ENCODE measurements around the gene EPB41L5. TPM values are rescaled to one million over a fixed set of nuclear protein-coding genes. Genes with fewer than 3 reads are reported as not detected.

The EPB41L5 gene
- total RNA-seq, 1 experiment from 2014 or later = 34.9 TPM

DNA sequence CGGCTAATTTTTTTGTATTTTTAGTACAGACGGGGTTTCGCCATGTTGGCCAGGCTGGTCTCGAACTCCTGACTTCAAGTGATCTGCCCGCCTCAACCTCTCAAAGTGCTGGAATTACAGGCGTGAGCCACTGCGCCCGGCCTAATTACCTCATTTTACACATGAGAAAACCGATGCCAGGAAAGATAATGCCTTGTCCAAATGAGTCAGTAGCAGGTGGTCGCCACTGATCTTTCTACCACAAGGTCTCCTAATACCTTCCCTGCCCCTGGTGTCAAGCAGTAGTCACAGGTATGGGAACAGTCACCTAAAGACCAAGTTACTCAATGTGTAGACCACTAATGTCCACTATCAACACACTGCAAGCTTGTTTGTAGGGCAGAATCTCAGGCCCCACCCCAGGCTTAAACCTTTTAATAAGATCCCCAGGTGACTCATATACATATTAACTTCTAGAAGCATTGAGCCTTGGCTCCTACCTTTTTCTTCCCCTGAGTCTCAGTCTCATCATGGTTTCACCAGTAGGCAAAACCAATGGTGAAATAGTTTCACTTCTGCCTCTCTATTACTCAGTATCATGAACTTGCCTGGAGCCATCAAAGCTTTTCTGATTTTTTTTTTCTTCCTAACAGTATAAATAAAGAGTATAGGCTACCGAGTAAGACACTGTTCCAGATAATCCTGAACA, 6.9 kb upstream of the EPB41L5 start:
- POLR2A ChIA-PET = no interaction called here
- CTCF ChIA-PET = no interaction called here
- Mint-ChIP-seq H3K27me3 (ENCODE audit: low read depth) (no peaks in the 10 kb centered on the region; the same call in none of the 2 replicates), H3K27ac (no peak overlapping the region), H3K9me3 (no peaks in the 10 kb centered on the region), H3K4me3 (no peak overlapping the region), H3K36me3 (no peaks in the 10 kb centered on the region), H3K4me1 (peaks cover 13% of the 10 kb centered on the region)
- no peak for DNase-seq (ENCODE audit: low spot score)
- TF ChIP-seq, protein P1, sequence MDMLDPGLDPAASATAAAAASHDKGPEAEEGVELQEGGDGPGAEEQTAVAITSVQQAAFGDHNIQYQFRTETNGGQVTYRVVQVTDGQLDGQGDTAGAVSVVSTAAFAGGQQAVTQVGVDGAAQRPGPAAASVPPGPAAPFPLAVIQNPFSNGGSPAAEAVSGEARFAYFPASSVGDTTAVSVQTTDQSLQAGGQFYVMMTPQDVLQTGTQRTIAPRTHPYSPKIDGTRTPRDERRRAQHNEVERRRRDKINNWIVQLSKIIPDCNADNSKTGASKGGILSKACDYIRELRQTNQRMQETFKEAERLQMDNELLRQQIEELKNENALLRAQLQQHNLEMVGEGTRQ (CRISPR knock-in tag; IDR thresholded peaks at IDR 0.05) = no peak
- TF ChIP-seq, protein P2, sequence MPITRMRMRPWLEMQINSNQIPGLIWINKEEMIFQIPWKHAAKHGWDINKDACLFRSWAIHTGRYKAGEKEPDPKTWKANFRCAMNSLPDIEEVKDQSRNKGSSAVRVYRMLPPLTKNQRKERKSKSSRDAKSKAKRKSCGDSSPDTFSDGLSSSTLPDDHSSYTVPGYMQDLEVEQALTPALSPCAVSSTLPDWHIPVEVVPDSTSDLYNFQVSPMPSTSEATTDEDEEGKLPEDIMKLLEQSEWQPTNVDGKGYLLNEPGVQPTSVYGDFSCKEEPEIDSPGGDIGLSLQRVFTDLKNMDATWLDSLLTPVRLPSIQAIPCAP (CRISPR knock-in tag; IDR thresholded peaks at IDR 0.05) = no peak
- TF ChIP-seq ZNF138 (CRISPR knock-in tag; conservative IDR thresholded peaks at IDR 0.05) (no peak), ZNF396 (CRISPR knock-in tag; IDR thresholded peaks at IDR 0.05; ENCODE audit: borderline replicate concordance) (no peak), OVOL2 (CRISPR knock-in tag; IDR thresholded peaks at IDR 0.05; ENCODE audit: borderline replicate concordance) (no peak), NR3C1 (CRISPR knock-in tag; conservative IDR thresholded peaks at IDR 0.05; ENCODE audit: low read depth) (no peak), TP53 (CRISPR knock-in tag; IDR thresholded peaks at IDR 0.05) (no peak), CREM (CRISPR knock-in tag; IDR thresholded peaks at IDR 0.05) (no peak), SOX15 (CRISPR knock-in tag; IDR thresholded peaks at IDR 0.05) (no peak), KAT7 (CRISPR knock-in tag; IDR thresholded peaks at IDR 0.05; ENCODE audit: borderline replicate concordance) (no peak), NFYB (CRISPR knock-in tag; conservative IDR thresholded peaks at IDR 0.05; ENCODE audit: low read depth) (no peak), SMAD3 (CRISPR knock-in tag; IDR thresholded peaks at IDR 0.05; ENCODE audit: borderline replicate concordance) (no peak), NFATC4 (CRISPR knock-in tag; IDR thresholded peaks at IDR 0.05) (no peak), GTF2I (CRISPR knock-in tag; conservative IDR thresholded peaks at IDR 0.05) (no peak), FOXJ3 (CRISPR knock-in tag; IDR thresholded peaks at IDR 0.05; ENCODE audit: borderline replicate concordance) (no peak)
- TF ChIP-seq, protein P3, sequence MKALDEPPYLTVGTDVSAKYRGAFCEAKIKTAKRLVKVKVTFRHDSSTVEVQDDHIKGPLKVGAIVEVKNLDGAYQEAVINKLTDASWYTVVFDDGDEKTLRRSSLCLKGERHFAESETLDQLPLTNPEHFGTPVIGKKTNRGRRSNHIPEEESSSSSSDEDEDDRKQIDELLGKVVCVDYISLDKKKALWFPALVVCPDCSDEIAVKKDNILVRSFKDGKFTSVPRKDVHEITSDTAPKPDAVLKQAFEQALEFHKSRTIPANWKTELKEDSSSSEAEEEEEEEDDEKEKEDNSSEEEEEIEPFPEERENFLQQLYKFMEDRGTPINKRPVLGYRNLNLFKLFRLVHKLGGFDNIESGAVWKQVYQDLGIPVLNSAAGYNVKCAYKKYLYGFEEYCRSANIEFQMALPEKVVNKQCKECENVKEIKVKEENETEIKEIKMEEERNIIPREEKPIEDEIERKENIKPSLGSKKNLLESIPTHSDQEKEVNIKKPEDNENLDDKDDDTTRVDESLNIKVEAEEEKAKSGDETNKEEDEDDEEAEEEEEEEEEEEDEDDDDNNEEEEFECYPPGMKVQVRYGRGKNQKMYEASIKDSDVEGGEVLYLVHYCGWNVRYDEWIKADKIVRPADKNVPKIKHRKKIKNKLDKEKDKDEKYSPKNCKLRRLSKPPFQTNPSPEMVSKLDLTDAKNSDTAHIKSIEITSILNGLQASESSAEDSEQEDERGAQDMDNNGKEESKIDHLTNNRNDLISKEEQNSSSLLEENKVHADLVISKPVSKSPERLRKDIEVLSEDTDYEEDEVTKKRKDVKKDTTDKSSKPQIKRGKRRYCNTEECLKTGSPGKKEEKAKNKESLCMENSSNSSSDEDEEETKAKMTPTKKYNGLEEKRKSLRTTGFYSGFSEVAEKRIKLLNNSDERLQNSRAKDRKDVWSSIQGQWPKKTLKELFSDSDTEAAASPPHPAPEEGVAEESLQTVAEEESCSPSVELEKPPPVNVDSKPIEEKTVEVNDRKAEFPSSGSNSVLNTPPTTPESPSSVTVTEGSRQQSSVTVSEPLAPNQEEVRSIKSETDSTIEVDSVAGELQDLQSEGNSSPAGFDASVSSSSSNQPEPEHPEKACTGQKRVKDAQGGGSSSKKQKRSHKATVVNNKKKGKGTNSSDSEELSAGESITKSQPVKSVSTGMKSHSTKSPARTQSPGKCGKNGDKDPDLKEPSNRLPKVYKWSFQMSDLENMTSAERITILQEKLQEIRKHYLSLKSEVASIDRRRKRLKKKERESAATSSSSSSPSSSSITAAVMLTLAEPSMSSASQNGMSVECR (CRISPR knock-in tag; IDR thresholded peaks at IDR 0.05; ENCODE audit: borderline replicate concordance) = no peak
- TF ChIP-seq, protein P4, sequence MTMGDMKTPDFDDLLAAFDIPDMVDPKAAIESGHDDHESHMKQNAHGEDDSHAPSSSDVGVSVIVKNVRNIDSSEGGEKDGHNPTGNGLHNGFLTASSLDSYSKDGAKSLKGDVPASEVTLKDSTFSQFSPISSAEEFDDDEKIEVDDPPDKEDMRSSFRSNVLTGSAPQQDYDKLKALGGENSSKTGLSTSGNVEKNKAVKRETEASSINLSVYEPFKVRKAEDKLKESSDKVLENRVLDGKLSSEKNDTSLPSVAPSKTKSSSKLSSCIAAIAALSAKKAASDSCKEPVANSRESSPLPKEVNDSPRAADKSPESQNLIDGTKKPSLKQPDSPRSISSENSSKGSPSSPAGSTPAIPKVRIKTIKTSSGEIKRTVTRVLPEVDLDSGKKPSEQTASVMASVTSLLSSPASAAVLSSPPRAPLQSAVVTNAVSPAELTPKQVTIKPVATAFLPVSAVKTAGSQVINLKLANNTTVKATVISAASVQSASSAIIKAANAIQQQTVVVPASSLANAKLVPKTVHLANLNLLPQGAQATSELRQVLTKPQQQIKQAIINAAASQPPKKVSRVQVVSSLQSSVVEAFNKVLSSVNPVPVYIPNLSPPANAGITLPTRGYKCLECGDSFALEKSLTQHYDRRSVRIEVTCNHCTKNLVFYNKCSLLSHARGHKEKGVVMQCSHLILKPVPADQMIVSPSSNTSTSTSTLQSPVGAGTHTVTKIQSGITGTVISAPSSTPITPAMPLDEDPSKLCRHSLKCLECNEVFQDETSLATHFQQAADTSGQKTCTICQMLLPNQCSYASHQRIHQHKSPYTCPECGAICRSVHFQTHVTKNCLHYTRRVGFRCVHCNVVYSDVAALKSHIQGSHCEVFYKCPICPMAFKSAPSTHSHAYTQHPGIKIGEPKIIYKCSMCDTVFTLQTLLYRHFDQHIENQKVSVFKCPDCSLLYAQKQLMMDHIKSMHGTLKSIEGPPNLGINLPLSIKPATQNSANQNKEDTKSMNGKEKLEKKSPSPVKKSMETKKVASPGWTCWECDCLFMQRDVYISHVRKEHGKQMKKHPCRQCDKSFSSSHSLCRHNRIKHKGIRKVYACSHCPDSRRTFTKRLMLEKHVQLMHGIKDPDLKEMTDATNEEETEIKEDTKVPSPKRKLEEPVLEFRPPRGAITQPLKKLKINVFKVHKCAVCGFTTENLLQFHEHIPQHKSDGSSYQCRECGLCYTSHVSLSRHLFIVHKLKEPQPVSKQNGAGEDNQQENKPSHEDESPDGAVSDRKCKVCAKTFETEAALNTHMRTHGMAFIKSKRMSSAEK (CRISPR knock-in tag; IDR thresholded peaks at IDR 0.05; ENCODE audit: borderline replicate concordance) = no peak
- TF ChIP-seq, protein P5, sequence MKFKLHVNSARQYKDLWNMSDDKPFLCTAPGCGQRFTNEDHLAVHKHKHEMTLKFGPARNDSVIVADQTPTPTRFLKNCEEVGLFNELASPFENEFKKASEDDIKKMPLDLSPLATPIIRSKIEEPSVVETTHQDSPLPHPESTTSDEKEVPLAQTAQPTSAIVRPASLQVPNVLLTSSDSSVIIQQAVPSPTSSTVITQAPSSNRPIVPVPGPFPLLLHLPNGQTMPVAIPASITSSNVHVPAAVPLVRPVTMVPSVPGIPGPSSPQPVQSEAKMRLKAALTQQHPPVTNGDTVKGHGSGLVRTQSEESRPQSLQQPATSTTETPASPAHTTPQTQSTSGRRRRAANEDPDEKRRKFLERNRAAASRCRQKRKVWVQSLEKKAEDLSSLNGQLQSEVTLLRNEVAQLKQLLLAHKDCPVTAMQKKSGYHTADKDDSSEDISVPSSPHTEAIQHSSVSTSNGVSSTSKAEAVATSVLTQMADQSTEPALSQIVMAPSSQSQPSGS (CRISPR knock-in tag; IDR thresholded peaks at IDR 0.05; ENCODE audit: borderline replicate concordance, low read depth) = no peak
- TF ChIP-seq, protein P6, sequence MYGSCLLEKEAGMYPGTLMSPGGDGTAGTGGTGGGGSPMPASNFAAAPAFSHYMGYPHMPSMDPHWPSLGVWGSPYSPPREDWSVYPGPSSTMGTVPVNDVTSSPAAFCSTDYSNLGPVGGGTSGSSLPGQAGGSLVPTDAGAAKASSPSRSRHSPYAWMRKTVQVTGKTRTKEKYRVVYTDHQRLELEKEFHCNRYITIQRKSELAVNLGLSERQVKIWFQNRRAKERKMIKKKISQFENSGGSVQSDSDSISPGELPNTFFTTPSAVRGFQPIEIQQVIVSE (CRISPR knock-in tag; IDR thresholded peaks at IDR 0.05; ENCODE audit: borderline replicate concordance) = no peak
- no peak for ATAC-seq
